GM12865 (cell line): Measurements from ENCODE around the gene TAS2R40.

Experiments
- DNase-seq: peaks from one replicate; pipeline ENCODE4 v3.0.0; 2010; ENCODE audit warnings: low read depth
- H3K4me3 ChIP-seq: 2 replicates; pipeline ENCODE4 v1.5.1; 2011; ENCODE audit warnings: mild to moderate bottlenecking, low read depth, low read length, control low read depth
- TF ChIP-seq, protein P1 (sequence below): IDR thresholded peaks from 2 replicates; pipeline ENCODE4 v1.5.1; 2011; ENCODE audit warnings: low read length, control low read depth, low read depth, inconsistent platforms; ENCODE audit not compliant: insufficient read depth; ENCODE audit errors: missing control alignments

The TAS2R40 gene

DNA sequence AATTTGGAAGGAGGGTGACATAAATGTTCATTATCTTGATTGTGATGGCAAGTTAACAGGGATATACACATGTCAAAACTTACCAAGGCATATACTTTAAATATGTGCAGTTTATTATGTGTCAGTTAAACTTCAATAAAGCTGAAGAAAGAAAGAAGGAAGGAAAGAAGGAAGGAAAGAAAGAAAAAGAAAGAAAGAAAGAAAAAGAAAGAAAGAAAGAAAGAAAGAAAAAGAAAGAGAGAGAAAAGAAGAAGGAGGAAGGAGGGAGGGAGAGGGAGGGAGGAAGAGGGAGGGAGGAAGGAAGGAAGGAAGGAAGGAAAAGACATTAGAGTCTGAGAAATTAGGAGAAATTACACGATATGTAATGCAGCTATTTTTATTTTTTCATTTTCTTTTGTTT is 25.5 kb downstream of the TAS2R40 start:
- H3K4me3 ChIP-seq: no peak overlapping the region
- no peak for DNase-seq
- TF ChIP-seq, protein P1, sequence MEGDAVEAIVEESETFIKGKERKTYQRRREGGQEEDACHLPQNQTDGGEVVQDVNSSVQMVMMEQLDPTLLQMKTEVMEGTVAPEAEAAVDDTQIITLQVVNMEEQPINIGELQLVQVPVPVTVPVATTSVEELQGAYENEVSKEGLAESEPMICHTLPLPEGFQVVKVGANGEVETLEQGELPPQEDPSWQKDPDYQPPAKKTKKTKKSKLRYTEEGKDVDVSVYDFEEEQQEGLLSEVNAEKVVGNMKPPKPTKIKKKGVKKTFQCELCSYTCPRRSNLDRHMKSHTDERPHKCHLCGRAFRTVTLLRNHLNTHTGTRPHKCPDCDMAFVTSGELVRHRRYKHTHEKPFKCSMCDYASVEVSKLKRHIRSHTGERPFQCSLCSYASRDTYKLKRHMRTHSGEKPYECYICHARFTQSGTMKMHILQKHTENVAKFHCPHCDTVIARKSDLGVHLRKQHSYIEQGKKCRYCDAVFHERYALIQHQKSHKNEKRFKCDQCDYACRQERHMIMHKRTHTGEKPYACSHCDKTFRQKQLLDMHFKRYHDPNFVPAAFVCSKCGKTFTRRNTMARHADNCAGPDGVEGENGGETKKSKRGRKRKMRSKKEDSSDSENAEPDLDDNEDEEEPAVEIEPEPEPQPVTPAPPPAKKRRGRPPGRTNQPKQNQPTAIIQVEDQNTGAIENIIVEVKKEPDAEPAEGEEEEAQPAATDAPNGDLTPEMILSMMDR: no peak

DNA sequence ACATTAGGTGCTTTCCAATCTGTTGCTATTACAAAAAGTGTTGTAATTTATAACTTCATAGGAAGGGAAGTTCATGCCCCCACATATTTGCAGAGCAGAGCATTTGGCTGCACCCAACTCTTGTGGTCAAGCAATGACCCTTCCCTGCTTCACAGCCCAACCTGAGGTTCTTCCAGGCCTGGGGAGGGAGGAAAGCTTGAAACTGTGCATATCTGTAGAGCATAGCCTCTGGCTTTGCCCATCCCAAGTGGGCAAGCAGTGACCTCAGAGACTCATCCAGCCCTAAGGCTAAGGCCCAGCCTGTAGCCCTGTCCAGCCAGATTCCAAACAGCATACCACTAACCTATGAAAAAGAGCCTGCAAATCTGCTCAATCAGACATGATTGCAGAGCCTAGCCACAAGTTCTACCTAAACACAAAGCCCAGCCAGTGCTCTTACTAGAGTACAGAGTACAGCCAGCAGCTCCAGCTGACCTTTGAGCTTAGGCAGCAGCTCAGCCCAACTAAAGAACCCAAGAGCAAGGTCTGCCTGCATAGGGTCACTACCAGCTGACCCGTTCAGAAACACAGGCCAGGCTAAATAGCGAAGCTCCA is 27.0 kb downstream of the TAS2R40 start:
- H3K4me3 ChIP-seq: no peak overlapping the region
- TF ChIP-seq, protein P1: no peak
- DNase-seq: no peak

DNA sequence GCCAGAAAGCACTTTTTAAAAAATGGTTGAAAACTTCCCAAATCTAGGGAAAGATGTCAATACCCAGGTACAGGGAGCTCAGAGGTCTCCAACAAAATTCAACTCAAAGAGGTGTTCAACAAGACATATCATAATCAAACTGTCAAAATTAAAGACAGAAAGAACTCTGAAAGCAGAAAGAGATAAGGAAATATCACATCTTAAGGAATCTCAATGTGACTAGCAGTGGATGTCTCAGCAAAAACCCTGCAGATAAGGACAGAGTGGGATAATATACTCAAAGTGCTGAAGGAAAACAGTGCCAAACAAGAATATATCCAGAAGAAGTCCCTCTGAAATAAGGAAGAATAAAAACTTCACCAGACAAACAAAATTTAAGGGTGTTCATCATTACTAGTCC is 28.4 kb downstream of the TAS2R40 start:
- TF ChIP-seq, protein P1: no peak
- DNase-seq: no peak
- no peak overlapping the region for H3K4me3 ChIP-seq

DNA sequence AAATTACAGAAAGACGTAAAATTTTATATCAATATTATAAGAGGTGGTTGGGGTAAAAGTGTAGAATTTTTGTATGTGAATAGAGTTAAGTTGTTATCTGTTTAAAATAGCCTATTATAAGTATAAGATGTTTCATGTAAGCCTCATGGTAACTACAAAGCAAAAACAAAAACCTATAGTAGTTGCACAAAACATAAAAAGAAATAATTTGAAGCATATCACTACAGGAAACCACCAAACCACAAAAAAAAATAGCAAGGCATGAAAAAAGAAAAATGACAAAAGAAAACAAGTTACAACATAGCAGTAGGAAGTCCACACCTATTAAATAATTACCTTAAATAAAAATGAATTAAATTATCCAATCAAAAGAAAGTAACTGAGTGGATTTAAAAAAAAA is 29.0 kb downstream of the TAS2R40 start:
- TF ChIP-seq, protein P1: no peak
- no peak for DNase-seq
- H3K4me3 ChIP-seq: no peak overlapping the region

DNA sequence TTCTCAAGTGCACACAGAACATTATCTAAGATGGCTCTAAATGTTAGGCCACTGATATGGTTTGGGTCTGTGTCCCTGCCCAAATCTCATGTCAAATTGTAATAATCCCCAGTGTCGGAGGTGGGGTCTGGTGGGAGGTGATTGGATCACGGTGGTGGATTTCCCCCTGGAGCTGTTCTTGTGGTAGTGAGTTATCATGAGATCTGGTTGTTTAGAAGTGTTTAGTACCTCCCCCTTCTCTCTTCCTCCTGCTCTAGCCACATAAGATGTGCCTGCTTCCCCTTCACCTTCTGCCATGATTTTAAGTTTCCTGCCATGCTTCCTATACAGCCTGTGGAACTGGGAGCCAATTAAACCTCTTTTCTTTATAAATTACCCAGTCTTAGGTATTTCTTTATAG is 30.2 kb downstream of the TAS2R40 start:
- TF ChIP-seq, protein P1: no peak
- H3K4me3 ChIP-seq: no peak overlapping the region
- DNase-seq: no peak

DNA sequence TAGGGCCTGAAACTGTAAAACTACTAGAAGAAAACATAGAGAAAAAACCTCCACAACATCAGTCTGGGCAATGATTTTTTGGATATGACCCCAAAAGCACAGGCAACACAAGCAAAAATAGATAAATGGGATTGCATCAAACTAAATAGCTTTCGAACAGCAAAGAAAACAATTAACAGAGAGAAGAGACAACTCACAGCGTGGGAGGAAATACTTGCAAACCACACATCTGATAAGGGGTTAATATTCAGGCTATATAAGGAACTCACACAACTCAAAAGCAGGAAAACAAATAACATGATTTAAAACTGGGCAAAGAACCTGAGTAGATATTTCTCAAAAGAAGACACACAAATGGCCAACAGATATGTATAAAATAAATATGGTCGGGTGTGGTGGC is 33.7 kb downstream of the TAS2R40 start:
- no peak for DNase-seq
- TF ChIP-seq, protein P1: no peak
- H3K4me3 ChIP-seq: no peak overlapping the region

DNA sequence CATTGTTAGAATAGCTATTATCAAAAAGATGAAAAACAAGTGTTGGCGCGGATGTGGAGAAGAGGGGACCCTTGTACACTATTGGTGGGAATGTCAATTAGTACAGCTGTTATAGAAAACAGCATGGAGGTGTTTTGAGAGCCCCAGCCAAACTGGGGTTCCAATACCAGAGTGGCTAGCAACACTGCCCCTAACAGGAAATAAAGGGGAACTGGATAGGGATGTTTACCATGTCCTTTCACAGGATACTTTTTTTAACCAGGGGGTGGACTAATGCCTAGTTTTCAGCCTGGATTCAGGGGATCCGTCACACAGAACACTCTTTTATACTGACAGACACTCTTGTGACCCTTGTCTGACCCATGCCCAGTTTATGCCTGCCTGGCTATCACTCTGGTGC is 34.5 kb downstream of the TAS2R40 start:
- DNase-seq: no peak

More for the DNA sequence above, 34.5 kb downstream of the TAS2R40 start:
- no peak overlapping the region for H3K4me3 ChIP-seq
- TF ChIP-seq, protein P1: no peak
